ENCODE measurements around the gene POU5F1. TPM values are rescaled to one million over a fixed set of nuclear protein-coding genes. Genes with fewer than 3 reads are reported as not detected.
A peak's percentile ranks its signal among the peaks of the same experiment; 100 is the strongest.
"Not testable (repeated sequence)": the region's sequence is repeated elsewhere in the genome, so short reads cannot be mapped to it uniquely, and the experiment has no call there.

POU5F1 gene
- total RNA-seq (2014; rRNA removed; shearing (Covaris generic)), result not detected in 2 replicates
- polyA plus RNA-seq (2014; cell fraction: nucleus; rRNA removed), result not detected in 2 replicates

- no peak for DNase-seq (ENCODE audit: extremely low read depth, low read depth)
Observed at GRCh38 chr6:31170600-31170881, at the start of gene POU5F1. POU5F1 (minus strand) TSS chr6:31170682; CDS start chr6:31170620, 62 bp downstream.

DNA sequence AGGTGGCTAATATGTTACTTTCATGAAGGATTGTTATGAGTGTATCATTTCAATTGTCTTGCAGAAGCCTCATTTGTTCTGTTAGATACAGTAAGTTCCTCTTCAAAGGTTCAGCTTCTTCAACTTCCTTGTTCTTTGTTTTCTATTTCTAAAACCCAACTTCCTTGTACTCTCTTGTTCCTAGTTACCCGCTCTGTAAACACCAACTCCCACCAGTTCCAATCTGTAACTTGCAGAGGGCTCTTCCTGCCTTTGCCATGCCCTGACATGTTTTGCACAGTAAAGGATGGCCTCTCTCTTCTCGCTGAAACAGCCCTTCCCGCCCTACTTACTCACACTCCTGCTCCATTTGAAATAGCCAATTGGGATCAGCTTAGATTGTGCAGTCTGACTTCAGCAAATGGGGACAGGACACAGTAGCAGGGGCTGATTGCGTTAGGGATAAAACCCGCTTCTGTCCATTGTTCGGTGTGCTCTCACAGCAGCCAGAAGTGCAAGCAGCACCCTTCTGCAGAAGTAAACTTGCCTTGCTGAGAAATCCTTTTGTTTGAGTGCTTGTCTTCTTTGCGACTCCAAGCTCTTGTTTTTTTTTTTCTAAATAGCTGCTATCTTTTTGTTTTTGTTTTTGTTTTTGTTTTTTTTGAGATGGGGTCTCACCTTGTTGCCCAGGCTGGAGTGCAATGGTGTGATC lies 45.9 kb upstream of the POU5F1 start:
- DNase-seq (ENCODE audit: extremely low read depth, low read depth), result no peak

- not testable (repeated sequence) for DNase-seq (ENCODE audit: extremely low read depth, low read depth)
Observed at GRCh38 chr6:31215216-31215615, 44.7 kb upstream of the POU5F1 start.

GRCh38 chr6:31214516-31214915 lies 44.0 kb upstream of the POU5F1 start:
- no peak for DNase-seq (ENCODE audit: extremely low read depth, low read depth)

DNA sequence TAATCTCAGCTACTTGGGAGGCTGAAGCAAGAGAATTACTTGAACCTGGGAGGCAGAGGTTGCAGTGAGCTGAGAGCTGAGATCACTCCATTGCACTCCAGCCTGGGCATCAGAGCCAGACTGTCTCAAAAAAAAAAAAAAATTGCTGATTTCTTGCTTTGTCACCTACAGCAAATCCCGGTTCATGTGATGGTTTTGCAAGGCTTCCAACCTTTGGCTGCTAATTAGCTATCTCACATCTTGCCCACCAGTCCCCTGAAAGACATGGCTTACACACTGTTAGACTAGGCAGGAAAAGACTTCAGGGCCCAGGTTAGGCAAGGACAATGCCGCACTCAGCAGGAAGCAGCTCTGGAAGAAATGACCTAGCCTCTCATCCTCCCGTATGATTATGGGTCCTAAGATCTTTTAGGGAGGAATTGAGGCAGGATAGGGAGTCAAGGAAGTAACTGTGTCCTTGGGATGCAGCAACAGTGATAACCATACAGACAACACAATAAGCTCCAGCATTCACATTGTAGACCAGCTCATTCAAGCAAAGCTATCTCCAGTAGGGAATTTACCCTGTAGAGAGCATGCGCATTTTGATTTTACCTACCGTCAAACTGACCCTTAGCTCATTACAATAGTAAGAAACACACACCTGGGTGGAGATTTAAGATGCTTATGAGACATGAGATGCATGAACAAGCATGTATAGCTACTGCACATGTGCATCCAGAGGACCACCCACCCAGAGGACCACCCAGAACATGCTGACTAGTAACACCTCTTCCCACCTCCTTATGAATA lies 40.5 kb upstream of the POU5F1 start:
- no peak for DNase-seq (ENCODE audit: extremely low read depth, low read depth)

DNA sequence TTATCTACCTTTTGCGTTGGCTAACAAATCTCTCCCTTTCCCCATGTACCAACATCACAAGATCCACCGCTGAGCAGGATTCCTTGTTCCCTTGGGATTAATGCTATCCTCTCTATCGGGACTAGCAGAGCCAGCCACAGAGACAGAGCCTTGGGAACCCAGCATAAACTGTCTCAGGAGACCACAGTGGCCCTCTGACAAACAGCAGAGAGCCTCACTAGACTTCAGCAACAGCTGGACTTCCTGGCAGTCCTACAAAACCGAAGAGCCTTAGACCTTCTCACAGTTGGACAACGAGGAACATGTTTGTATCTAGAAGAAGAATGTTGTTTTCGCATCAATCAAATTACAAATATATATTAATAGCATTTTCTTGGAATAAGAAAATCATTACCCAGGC lies 39.6 kb upstream of the POU5F1 start:
- DNase-seq (ENCODE audit: extremely low read depth, low read depth), result no peak

DNA sequence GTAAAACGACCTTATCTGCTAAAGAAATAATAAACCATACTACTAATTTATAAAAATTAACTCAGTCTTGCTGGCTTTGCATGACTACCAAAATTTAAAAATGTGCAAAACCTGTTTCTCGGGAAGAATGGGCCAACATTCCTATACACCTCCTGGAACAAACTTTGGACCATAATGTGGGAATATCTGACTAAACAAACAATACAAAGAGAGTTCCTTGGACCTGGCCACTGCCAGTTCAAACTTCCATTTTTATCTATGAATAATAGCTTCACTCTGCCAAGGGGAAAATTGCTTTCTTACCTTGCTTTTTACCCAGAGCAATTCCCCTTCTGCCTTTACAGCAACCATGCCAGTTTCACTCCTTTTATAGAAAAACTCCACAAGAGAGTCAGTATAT lies 38.7 kb upstream of the POU5F1 start:
- DNase-seq (ENCODE audit: extremely low read depth, low read depth), result no peak

- DNase-seq (ENCODE audit: extremely low read depth, low read depth), result no peak
Observed at GRCh38 chr6:31208506-31208905, 38.0 kb upstream of the POU5F1 start.

DNA sequence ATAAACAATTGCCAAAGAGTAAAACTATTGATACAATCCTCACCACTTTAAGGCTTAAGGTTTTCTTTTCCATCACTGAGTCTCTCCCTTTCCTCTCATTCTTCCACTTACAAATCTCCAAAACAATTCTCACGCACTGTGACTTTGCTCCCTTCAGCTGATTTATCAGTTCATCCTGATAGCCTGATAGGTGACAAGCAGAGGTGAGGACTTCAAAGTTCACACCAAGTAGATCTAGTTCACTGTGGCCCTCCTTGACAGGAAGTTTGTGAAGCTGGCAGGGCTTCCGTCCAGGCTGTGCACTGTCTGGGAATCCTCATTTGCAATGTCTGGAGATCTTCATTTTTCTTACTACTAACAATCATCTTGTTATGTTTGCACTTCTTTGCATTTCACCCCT lies 35.2 kb upstream of the POU5F1 start:
- no peak for DNase-seq (ENCODE audit: extremely low read depth, low read depth)

GRCh38 chr6:31204751-31205145 lies 34.3 kb upstream of the POU5F1 start:
- no peak for DNase-seq (ENCODE audit: extremely low read depth, low read depth)

DNA sequence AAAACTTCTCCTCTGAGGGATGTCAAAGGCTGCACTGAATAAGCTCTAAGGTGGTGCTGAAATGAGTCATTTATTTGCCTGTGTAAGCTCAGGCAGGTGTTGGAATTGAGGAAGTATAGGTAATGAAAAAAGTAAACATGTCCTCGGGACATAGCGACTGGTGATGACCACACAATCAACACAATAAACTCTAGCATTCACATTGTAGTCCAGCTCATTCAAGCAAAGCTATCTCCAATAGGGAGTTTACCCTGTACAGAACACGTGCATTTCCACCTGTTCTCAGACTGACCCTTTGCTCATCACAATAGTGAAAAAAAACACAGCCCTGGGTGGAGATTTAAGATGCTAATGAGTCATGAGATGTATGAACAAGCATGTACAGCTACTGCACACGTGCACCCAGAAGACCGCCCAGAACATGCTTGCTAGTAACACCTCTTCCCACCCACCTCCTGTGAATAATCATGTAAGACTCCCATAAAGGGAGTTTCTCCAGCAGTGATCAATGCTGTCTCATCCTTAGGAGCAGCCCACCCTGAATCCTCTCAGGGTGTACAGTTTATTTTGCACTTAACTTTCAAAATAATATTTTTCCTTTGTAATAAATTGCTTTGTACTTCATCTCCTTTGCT lies 33.0 kb upstream of the POU5F1 start:
- peak; percentile 43 for DNase-seq (ENCODE audit: extremely low read depth, low read depth)

DNA sequence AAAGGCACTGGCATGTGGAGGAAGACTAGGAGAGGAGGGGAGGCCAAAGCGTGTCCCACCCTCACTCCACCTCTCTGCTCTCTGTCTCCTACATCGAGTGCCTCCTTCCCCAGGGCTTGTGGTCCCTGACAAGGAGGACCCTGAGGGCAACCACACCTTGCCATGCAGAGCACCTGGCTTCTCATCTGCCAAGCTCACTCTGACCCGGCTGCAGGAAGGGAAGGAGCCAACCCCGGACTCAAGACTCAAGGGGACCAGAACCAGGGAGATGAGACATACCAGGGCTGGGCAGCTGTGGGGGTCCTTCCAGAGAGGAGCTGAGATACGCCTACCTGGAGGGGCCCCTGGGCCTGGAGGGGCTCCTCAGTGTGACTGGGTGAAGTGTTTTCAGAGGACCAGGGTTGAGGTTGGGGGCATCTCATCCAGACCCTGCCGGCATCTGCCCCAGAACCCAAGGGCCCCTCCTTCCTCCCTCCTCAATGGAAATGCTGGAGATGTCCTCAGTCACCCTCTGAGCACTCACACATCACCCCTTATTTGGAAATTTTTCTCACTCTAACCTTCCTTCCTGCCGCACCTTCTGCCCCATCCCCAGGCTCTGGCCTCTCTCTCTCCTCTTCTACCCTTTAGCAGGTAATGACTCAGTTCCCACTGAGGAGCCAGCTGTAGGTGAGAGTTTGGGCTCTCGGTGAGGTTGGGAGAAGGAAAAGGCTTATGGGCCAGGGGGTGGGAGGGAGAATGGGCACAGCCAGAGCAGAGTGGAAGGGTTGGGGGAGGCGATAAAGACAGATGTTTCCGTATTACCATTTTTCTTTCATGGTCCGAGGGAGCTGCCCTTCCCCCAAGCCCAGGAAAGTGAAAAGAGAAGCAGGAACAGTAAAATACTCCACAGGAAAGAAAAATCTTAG lies 32.0 kb upstream of the POU5F1 start:
- no peak for DNase-seq (ENCODE audit: extremely low read depth, low read depth)

DNA sequence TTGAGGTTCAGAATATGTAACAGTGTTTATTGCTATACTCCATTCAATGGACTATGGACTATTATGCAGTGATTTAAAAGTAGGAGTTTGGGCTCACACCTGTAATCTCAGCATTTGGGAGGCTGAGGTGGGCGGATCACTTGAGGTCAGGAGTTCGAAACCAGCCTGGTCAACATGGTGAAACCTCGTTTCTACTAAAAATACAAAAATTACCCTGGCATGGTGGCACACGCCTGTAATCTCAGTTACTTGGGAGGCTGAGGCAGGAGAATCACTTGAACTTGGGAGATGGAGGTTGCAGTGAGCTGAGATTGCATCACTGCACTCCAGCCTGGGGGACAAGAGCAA lies 28.6 kb upstream of the POU5F1 start:
- DNase-seq (ENCODE audit: extremely low read depth, low read depth), result not testable (repeated sequence)

DNA sequence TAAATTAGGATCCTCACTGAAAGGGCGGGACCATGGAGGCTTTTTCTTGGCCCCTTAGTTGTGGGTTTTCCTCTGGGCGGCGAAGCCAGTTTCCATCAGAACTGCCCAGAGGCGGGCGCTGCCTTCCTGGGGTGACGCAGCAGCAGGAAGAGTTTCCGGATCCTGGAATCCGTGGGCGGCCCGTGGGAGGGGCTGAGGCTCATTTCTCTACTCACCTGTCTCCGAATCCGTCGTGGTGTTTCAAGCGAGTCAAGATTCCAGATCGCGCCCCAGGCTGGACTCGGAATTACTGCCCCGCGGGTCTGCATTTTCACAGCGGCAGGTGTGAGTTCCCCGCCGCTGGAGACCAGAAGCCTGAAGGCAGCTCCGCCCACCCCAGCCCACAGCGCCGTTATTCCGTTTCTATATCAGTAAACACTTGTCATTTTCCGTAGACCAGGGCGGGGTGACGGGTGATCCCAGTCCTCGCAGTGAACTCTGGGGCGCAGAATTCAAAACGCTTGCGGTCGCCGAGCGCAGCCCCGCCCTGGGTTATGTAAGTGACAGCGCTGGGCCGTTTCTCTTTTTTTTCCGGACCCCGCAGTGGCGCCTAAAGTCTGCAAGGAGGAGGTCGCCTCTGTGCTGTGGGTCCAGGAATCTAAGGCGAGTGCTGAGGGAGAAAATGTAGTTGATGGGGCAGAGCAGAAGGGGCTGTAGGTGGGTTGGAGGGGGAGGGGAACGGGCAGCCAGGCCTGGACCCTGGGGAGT lies 27.2 kb upstream of the POU5F1 start:
- peak; percentile 69 for DNase-seq (ENCODE audit: extremely low read depth, low read depth)

DNA sequence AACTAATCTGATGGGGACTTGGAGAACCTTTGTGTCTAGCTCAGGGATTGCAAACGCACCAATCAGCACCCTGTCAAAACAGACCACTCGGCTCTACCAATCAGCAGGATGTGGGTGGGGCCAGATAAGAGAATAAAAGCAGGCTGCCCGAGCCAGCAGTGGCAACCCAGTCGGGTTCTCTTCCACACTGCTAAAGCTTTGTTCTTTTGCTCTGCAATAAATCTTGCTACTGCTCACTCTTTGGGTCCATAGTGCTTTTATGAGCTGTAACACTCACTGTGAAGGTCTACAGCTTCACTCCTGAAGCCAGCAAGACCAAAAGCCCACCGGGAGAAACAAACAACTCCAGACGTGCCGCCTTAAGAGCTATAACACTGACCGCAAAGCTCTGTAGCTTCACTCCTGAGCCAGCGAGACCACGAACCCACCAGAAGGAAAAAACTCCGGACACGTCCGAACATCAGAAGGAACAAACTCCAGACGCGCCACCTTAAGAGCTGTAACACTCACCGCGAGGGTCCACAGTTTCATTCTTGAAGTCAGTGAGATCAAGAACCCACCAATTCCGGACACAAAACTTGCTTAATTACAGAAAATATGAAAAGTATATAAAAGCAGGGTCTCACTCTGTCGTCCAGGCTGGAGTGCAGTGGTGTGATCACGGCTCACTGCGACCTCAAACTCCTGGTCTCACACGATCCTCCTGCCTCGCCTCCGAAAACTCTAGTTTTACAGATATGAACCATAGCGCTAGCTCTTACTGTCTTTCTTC lies 26.0 kb upstream of the POU5F1 start:
- DNase-seq (ENCODE audit: extremely low read depth, low read depth), result not testable (repeated sequence)

- not testable (repeated sequence) for DNase-seq (ENCODE audit: extremely low read depth, low read depth)
Observed at GRCh38 chr6:31195308-31195979, 25.0 kb upstream of the POU5F1 start.

GRCh38 chr6:31194061-31194834 lies 23.8 kb upstream of the POU5F1 start:
- DNase-seq (ENCODE audit: extremely low read depth, low read depth), result no peak

GRCh38 chr6:31193206-31193605 lies 22.7 kb upstream of the POU5F1 start:
- no peak for DNase-seq (ENCODE audit: extremely low read depth, low read depth)

All from NCI-H460 (cell line).